HG03060 (cell line): ENCODE measurements around the gene DNM1L.

ENCODE experiments used
- ATAC-seq: cut with Tn5 transposase; IDR thresholded peaks from one replicate; pipeline ENCODE4 v1.9.1; 2021; ENCODE audit warnings: low read depth, moderate number of reproducible peaks; ENCODE audit not compliant: unreplicated experiment

DNM1L gene

GRCh38 chr12:32755051-32755653, 76.1 kb downstream of the DNM1L start:
- ATAC-seq = peak; percentile 55

GRCh38 chr12:32755654-32756475, 76.8 kb downstream of the DNM1L start, which contains the start of gene YARS2:
TSS of gene YARS2 (minus strand) at chr12:32755897. CDS start at chr12:32755874, 23 bp downstream.
- peak; percentile 86 for ATAC-seq

GRCh38 chr12:32756476-32757066, 77.5 kb downstream of the DNM1L start:
- ATAC-seq = no peak

- no peak for ATAC-seq
These were observed 78.1 kb downstream of the DNM1L start for GRCh38 chr12:32757157-32757556.

- no peak for ATAC-seq
These were observed 82.6 kb downstream of the DNM1L start for GRCh38 chr12:32761716-32762115.

- ATAC-seq = no peak
These were observed 86.8 kb downstream of the DNM1L start for GRCh38 chr12:32765906-32766305.

GRCh38 chr12:32768518-32768917, 89.4 kb downstream of the DNM1L start:
- no peak for ATAC-seq

GRCh38 chr12:32770141-32770540, 91.0 kb downstream of the DNM1L start:
- no peak for ATAC-seq

GRCh38 chr12:32773691-32774090, 94.6 kb downstream of the DNM1L start:
- no peak for ATAC-seq

- no peak for ATAC-seq
These were observed 97.2 kb downstream of the DNM1L start for GRCh38 chr12:32776258-32776657.

- no peak for ATAC-seq
These were observed 98.1 kb downstream of the DNM1L start for GRCh38 chr12:32777159-32777558.

- ATAC-seq = no peak
These were observed 98.6 kb downstream of the DNM1L start for GRCh38 chr12:32777691-32778175.

GRCh38 chr12:32780071-32780470, 101.0 kb downstream of the DNM1L start:
- ATAC-seq = no peak

GRCh38 chr12:32783029-32783428, 103.9 kb downstream of the DNM1L start:
- ATAC-seq = no peak

- no peak for ATAC-seq
These were observed 106.5 kb downstream of the DNM1L start for GRCh38 chr12:32785557-32785956.

- no peak for ATAC-seq
These were observed 109.3 kb downstream of the DNM1L start for GRCh38 chr12:32788405-32788804.

GRCh38 chr12:32789446-32789845, 110.3 kb downstream of the DNM1L start:
- no peak for ATAC-seq

GRCh38 chr12:32789916-32790315, 110.8 kb downstream of the DNM1L start:
- no peak for ATAC-seq

- ATAC-seq = no peak
These were observed 115.2 kb downstream of the DNM1L start for GRCh38 chr12:32794281-32794680.
